Osteoblast (primary cell): ENCODE data around the gene SYTL5. TPM values are rescaled to one million over a fixed set of nuclear protein-coding genes. Genes with fewer than 3 reads are reported as not detected.
A peak's percentile ranks its signal among the peaks of the same experiment; 100 is the strongest.

Experiments
- DNase-seq: peaks from one replicate; pipeline ENCODE4 v3.0.0; 2011; ENCODE audit warnings: low spot score, mixed read lengths; ENCODE audit not compliant: insufficient read length; ENCODE audit errors: missing footprints
- H2AFZ ChIP-seq: 2 replicates; pipeline ENCODE4 v1.6.0; 2011; ENCODE audit warnings: mild to moderate bottlenecking, low read length
- H3K27ac ChIP-seq: 2 replicates; pipeline ENCODE4 v1.5.1; 2011; ENCODE audit warnings: mild to moderate bottlenecking, low read depth, low read length, moderate library complexity
- H3K27me3 ChIP-seq: 2 replicates; pipeline ENCODE4 v1.6.0; 2012; ENCODE audit warnings: mild to moderate bottlenecking, control low read depth, inconsistent platforms, low read length, moderate library complexity; ENCODE audit not compliant: insufficient read depth
- H3K36me3 ChIP-seq: 2 replicates; pipeline ENCODE4 v1.5.1; 2011; ENCODE audit warnings: mild to moderate bottlenecking, low read length, control low read depth, moderate library complexity; ENCODE audit not compliant: insufficient read depth
- H3K4me1 ChIP-seq: 2 replicates; pipeline ENCODE4 v1.5.1; 2011; ENCODE audit warnings: mild to moderate bottlenecking, low read length, control low read depth, moderate library complexity; ENCODE audit not compliant: insufficient read depth
- H3K4me2 ChIP-seq: 2 replicates; pipeline ENCODE4 v1.6.0; 2011; ENCODE audit warnings: mild to moderate bottlenecking, low read length; ENCODE audit not compliant: insufficient read depth
- H3K4me3 ChIP-seq: fragments of 200-600 bp; sonication (generic); 3 replicates; pipeline ENCODE4 v1.5.1; 2012; ENCODE audit warnings: mild to moderate bottlenecking, low read length, inconsistent platforms; ENCODE audit not compliant: insufficient read depth
- H3K79me2 ChIP-seq: 2 replicates; pipeline ENCODE4 v1.6.0; 2012; ENCODE audit warnings: mild to moderate bottlenecking, low read length, control low read depth, inconsistent platforms; ENCODE audit not compliant: insufficient read depth
- H3K9me3 ChIP-seq: 2 replicates; pipeline ENCODE4 v1.5.1; 2011; ENCODE audit warnings: low read depth, low read length, control low read depth
- H4K20me1 ChIP-seq: 2 replicates; pipeline ENCODE4 v1.6.0; 2012; ENCODE audit warnings: mild to moderate bottlenecking, low read length, control low read depth; ENCODE audit not compliant: insufficient read depth
- total RNA-seq: library from RNA; depleted of rRNA; stranded (reverse); fragments of >200 nt; gene quantifications from 2 replicates; pipeline ENCODE4 v1.2.3, GENCODE V29; 2012
- TF ChIP-seq, protein P1 (sequence below): IDR thresholded peaks from 2 replicates; pipeline ENCODE4 v1.5.1; 2011; ENCODE audit warnings: mild to moderate bottlenecking, low read depth, low read length, moderate library complexity; ENCODE audit errors: extremely low read depth

SYTL5 gene
- total RNA-seq, 1 donor, result under 0.01 TPM

GRCh38 chrX:37993837-37994619, 12.3 kb upstream of the SYTL5 start:
- Histone ChIP-seq H3K4me1 (peaks cover 4% of the 10 kb centered on the region), H3K4me3 (no peak overlapping the region), H3K27me3 (no peaks in the 10 kb centered on the region), H3K9me3 (no peaks in the 10 kb centered on the region), H3K4me2 (no peak overlapping the region), H2AFZ (no peak overlapping the region), H3K79me2 (no peaks in the 10 kb centered on the region), H4K20me1 (no peaks in the 10 kb centered on the region), H3K27ac (no peak overlapping the region), H3K36me3 (no peaks in the 10 kb centered on the region)
- DNase-seq, result no peak
- TF ChIP-seq, protein P1, sequence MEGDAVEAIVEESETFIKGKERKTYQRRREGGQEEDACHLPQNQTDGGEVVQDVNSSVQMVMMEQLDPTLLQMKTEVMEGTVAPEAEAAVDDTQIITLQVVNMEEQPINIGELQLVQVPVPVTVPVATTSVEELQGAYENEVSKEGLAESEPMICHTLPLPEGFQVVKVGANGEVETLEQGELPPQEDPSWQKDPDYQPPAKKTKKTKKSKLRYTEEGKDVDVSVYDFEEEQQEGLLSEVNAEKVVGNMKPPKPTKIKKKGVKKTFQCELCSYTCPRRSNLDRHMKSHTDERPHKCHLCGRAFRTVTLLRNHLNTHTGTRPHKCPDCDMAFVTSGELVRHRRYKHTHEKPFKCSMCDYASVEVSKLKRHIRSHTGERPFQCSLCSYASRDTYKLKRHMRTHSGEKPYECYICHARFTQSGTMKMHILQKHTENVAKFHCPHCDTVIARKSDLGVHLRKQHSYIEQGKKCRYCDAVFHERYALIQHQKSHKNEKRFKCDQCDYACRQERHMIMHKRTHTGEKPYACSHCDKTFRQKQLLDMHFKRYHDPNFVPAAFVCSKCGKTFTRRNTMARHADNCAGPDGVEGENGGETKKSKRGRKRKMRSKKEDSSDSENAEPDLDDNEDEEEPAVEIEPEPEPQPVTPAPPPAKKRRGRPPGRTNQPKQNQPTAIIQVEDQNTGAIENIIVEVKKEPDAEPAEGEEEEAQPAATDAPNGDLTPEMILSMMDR, result no peak

GRCh38 chrX:37995428-37995827, 10.9 kb upstream of the SYTL5 start:
- H3K4me2 ChIP-seq, result no peak overlapping the region
- no peak overlapping the region for H3K27ac ChIP-seq
- no peaks in the 10 kb centered on the region for H3K36me3 ChIP-seq
- H3K79me2 ChIP-seq, result no peaks in the 10 kb centered on the region
- no peak overlapping the region for H2AFZ ChIP-seq
- no peak overlapping the region for H3K4me3 ChIP-seq
- TF ChIP-seq, protein P1, result no peak
- H3K4me1 ChIP-seq, result peaks cover 4% of the 10 kb centered on the region
- peak; percentile 65 for DNase-seq
- H4K20me1 ChIP-seq, result no peaks in the 10 kb centered on the region
- no peaks in the 10 kb centered on the region for H3K9me3 ChIP-seq
- no peaks in the 10 kb centered on the region for H3K27me3 ChIP-seq

DNA sequence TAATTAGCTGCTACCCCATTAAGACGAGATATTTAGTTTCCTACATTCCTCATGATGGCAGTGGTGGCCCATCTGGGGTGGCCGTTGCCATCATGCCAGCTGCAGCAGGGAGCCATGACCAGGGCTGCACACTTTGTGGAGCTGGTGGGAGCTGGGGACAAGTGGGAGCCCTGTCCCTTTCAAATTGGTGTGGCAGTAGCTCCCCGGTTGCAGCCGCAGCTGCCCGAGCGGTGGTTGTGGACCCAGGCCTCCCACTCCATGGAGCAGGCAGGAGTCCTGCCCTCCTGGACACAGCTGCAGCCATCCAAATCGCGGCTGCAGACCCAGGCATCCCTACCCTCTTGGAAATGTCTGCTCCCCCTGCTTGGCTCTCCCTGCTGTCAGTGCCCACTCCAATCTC, 9.3 kb upstream of the SYTL5 start:
- TF ChIP-seq, protein P1, result no peak
- H3K4me1 ChIP-seq, result peaks cover 4% of the 10 kb centered on the region
- no peaks in the 10 kb centered on the region for H4K20me1 ChIP-seq
- no peaks in the 10 kb centered on the region for H3K79me2 ChIP-seq
- DNase-seq, result no peak
- H3K9me3 ChIP-seq, result no peaks in the 10 kb centered on the region
- H3K27me3 ChIP-seq, result no peaks in the 10 kb centered on the region
- no peak overlapping the region for H3K27ac ChIP-seq
- no peak overlapping the region for H3K4me2 ChIP-seq
- H2AFZ ChIP-seq, result no peak overlapping the region
- H3K36me3 ChIP-seq, result no peaks in the 10 kb centered on the region
- no peak overlapping the region for H3K4me3 ChIP-seq

- Histone ChIP-seq H2AFZ (no peak overlapping the region), H3K36me3 (no peaks in the 10 kb centered on the region), H4K20me1 (no peaks in the 10 kb centered on the region), H3K4me3 (no peak overlapping the region), H3K4me1 (peaks cover 4% of the 10 kb centered on the region), H3K27ac (no peak overlapping the region), H3K79me2 (no peaks in the 10 kb centered on the region), H3K27me3 (no peaks in the 10 kb centered on the region), H3K9me3 (no peaks in the 10 kb centered on the region), H3K4me2 (no peak overlapping the region)
- TF ChIP-seq, protein P1, result no peak
- peak; percentile 93 for DNase-seq
These were observed 7.6 kb upstream of the SYTL5 start for GRCh38 chrX:37998586-37999262.
